Upper lobe of right lung (tissue), 1 donor: ENCODE measurements around the gene TACR3. TPM values are rescaled to one million over a fixed set of nuclear protein-coding genes. Genes with fewer than 3 reads are reported as not detected.
"Not testable (repeated sequence)": the region's sequence is repeated elsewhere in the genome, so short reads cannot be mapped to it uniquely, and the experiment has no call there.

Experiments used
- ATAC-seq: fragments of 200-7000 bp; cut with Tn5 transposase; one replicate; pipeline ENCODE4 v1.9.1; 2020; ENCODE audit warnings: mild to moderate bottlenecking, moderate library complexity
- DNase-seq: peaks from one replicate; pipeline ENCODE4 v3.0.0-alpha.2; 2020
- H3K27ac ChIP-seq: fragments of 200-600 bp; one replicate; pipeline ENCODE4 v1.8.0; 2022
- H3K27me3 ChIP-seq: fragments of 200-600 bp; one replicate; pipeline ENCODE4 v1.8.0; 2022; ENCODE audit warnings: mild to moderate bottlenecking
- H3K36me3 ChIP-seq: fragments of 200-600 bp; one replicate; pipeline ENCODE4 v1.8.0; 2022
- H3K4me1 ChIP-seq: fragments of 200-600 bp; one replicate; pipeline ENCODE4 v1.8.0; 2022
- H3K4me3 ChIP-seq: fragments of 200-600 bp; one replicate; pipeline ENCODE4 v1.8.0; 2022; ENCODE audit warnings: mild to moderate bottlenecking
- H3K9me3 ChIP-seq: fragments of 200-600 bp; one replicate; pipeline ENCODE4 v1.8.0; 2022
- intact Hi-C: fragments of 100-400 bp; cut with DNase I; formaldehyde crosslinking; loops from one replicate; pipeline ENCODE4 v1.11.0; 2022
- total RNA-seq: library from RNA; stranded (reverse); fragmentation: NEBNext Ultra II Directional; extraction: Animal tissue kit (Norgen Biotek cat#: 25700); gene quantifications from one replicate; pipeline ENCODE4 v1.2.1, GENCODE V29; 2021
- TF ChIP-seq, protein P1 (sequence below): fragments of 200-600 bp; IDR thresholded peaks from one replicate; pipeline ENCODE4 v1.8.0; 2022; ENCODE audit warnings: antibody characterized with exemption
- donor health status: DM: no; HTN: yes; CAD: no; lungs with severe emphysema.

The TACR3 gene
- total RNA-seq, 1 donor from 2014 or later: not detected

DNA sequence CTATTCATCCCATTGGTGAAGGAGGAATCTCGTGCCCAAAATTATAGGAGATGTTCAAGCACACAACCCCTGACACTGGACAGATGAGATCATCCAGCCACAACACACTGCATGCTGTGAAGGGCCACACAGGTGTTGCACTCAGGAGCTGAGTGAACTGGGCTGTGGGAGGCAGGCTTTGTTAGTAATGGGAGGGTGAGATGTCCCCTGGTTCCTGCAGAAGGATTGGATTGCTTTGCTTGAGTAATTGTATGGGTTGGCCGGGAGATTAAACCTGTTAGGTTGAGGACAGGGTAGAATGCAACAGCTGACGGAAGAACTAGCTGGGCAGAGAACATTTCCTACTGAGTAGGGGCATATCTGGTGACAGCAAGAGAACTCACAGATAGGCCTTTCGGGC is 152.2 kb downstream of the TACR3 start:
- no peaks in the 10 kb centered on the region for H3K36me3 ChIP-seq

DNA sequence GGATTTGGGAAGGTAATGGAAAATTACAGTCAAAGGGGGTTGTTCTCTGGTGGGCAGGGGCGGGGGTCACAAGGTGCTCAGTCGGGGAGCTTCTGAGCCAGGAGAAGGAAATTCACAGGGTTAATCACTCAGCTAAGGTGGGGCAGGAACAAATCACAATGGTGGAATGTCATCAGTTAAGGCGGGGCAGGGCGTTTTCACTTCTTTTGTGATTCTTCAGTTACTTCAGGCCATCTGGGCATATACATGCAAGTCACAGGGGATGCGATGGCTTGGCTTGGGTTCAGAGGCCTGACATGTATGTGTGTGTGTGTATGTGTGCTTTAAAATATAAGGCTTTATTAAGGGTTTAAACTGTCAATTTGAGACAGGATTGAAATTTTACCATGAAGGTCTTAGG is 160.6 kb downstream of the TACR3 start:
- H3K9me3 ChIP-seq, H3K27me3 ChIP-seq, H3K4me3 ChIP-seq, H3K4me1 ChIP-seq, ATAC-seq, DNase-seq, intact Hi-C loops, H3K27ac ChIP-seq, H3K36me3 ChIP-seq: not testable (repeated sequence)

More for the DNA sequence above, 152.2 kb downstream of the TACR3 start:
- no peak for ATAC-seq
- no peaks in the 10 kb centered on the region for H3K9me3 ChIP-seq
- intact Hi-C loops: no loop called here
- H3K27me3 ChIP-seq: no peaks in the 10 kb centered on the region
- DNase-seq: no peak
- H3K4me3 ChIP-seq: no peak overlapping the region
- H3K4me1 ChIP-seq: no peaks in the 10 kb centered on the region
- TF ChIP-seq, protein P1, sequence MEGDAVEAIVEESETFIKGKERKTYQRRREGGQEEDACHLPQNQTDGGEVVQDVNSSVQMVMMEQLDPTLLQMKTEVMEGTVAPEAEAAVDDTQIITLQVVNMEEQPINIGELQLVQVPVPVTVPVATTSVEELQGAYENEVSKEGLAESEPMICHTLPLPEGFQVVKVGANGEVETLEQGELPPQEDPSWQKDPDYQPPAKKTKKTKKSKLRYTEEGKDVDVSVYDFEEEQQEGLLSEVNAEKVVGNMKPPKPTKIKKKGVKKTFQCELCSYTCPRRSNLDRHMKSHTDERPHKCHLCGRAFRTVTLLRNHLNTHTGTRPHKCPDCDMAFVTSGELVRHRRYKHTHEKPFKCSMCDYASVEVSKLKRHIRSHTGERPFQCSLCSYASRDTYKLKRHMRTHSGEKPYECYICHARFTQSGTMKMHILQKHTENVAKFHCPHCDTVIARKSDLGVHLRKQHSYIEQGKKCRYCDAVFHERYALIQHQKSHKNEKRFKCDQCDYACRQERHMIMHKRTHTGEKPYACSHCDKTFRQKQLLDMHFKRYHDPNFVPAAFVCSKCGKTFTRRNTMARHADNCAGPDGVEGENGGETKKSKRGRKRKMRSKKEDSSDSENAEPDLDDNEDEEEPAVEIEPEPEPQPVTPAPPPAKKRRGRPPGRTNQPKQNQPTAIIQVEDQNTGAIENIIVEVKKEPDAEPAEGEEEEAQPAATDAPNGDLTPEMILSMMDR: no peak
- H3K27ac ChIP-seq: no peak overlapping the region
